SK-N-DZ (cell line): ENCODE data around the gene NFE2L1.

Source experiments
- DNase-seq: peaks from one replicate; pipeline ENCODE4 v3.0.0-alpha.2; 2015; ENCODE audit warnings: low spot score
- small RNA-seq, 2 experiments: library from RNA; depleted of rRNA; stranded (forward); fragments of <200 nt; gene quantifications; one replicate each; pipeline ENCODE3, GENCODE V24; 2014

The NFE2L1 gene

GRCh38 chr17:48107137-48108055 is 59.2 kb downstream of the NFE2L1 start, which contains the start of gene SNX11:
SNX11 (plus strand) TSS chr17:48107766; CDS start chr17:48112044, 4,278 bp downstream.
- DNase-seq, result peak; percentile 92

GRCh38 chr17:48110761-48111160 is 62.6 kb downstream of the NFE2L1 start:
- no peak for DNase-seq

Small RNAs within 50 kb of the gene (small RNA-seq; reads per million reads assigned to genes)
- gene AC004477.2 (0 reads per million in 2 experiments), gene MIR152 (0.55 to 6.3 reads per million in 2 experiments), gene RNU6-1201P (0 reads per million in 2 experiments)
